Measurements from ENCODE around the gene JAG2.

The JAG2 gene

DNA sequence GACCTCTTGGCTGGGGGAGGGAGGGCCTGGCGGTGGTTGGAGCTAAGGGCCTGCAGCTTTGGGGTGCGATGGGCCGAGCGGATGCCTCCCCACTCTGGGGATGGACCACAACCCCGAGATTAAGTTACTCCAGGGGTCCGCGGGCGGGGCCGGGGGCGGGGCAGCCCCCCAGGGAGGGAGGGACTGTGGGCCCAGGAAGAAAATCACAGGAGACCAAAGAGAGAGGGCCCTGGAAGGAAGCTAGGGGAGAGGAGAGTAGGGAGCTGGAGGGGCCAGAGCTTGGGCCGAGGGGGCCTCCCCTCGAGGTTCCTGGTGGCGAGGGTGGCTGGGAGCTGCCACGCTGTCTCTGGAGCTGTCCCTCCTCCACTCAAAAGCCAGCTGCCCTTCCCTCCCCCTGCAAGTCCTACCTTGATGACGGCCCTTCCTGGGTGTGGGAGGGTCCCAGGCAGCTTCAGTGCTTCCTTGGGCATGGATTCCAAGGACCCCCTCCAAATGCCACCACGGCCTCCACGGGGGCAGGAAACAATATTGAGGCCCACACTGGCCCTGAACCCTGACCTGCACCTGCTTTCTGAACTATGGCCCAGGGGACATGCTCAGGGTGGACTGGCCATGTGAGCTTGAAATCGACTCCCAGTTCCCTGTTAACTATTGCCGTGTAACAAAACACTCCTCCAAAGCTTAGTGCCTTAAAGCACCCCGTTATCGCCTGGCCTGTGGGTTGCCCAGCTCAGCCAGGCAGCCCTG, 13.1 kb upstream of the JAG2 start:
- POLR2A ChIA-PET = no interaction called here
- CTCF ChIA-PET = interaction anchor here (0.7 to 2.7 kb wide), 5 partner anchors 11 to 119 kb away, joined by 3 to 12 read pairs (median 4); partner anchors contain the start of gene BRF1

DNA sequence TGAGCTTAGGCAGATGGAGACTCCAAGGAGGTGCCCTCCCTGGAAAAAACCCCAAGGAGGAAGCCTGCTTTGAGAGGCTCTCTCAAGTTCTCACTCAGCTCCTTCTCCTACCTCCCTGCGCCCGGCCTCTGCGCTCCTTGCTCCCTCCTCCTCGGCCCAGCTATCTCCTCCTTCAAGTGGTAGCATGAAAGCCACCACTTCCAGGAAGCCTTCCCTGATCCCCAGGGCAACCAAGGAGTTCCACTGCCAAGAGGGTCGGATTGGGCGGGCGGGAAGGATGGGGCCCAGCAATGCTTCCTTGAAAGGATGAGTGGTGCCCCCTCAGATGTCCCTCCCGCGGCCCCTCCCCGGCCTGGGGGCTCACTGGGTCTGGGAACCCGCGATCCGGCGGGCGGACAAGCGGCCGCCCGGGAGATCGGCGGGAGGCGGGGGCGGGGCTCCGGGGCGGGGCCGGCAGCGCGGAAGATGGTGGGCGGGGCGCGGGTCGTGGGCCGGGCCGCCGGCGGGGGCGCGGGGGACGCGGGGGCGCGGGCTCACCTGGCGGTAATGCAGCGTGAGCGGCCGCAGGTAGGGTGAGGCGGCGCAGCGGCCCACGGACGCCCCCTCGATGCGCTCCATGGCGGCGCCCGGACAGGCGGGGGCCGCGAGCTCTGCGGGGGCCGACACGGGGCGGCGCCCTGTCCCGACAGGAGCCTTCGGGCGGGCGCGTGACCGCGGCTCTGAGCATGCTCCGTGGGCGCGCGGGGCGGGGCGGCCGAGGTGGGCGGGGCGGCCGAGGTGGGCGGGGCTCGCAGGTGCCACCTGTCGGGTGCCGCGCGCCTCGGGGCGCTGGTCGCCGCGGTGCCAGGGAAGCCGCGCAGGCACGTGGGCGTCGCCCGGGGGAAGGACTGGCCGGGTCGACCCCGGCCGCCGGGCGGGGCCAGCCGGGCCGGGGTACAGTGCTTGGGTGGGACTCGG, 12.3 kb upstream of the JAG2 start, which contains the start of gene NUDT14:
Gene NUDT14 (minus strand): TSS at position 721 of the 957 bp plus-strand sequence. CDS start 103 bp downstream, at position 618.
- DNase-seq (ENCODE audit: low read depth, low spot score) = no peak
- ChIA-PET POLR2A (interaction anchor here (0.6 kb wide), 1 partner anchor 120 kb away, joined by 3 read pairs; the partner anchor contains the start of gene BRF1), CTCF (interaction anchor here (1.0 to 2.7 kb wide), 6 partner anchors 9 to 91 kb away, joined by 4 to 12 read pairs (median 6); no protein-coding TSS in a partner anchor)
- H3K4me3 ChIP-seq (ENCODE audit: low read depth, low read length) = peak within 1 kb of the TSS; percentile 54
- TF ChIP-seq, protein P1, sequence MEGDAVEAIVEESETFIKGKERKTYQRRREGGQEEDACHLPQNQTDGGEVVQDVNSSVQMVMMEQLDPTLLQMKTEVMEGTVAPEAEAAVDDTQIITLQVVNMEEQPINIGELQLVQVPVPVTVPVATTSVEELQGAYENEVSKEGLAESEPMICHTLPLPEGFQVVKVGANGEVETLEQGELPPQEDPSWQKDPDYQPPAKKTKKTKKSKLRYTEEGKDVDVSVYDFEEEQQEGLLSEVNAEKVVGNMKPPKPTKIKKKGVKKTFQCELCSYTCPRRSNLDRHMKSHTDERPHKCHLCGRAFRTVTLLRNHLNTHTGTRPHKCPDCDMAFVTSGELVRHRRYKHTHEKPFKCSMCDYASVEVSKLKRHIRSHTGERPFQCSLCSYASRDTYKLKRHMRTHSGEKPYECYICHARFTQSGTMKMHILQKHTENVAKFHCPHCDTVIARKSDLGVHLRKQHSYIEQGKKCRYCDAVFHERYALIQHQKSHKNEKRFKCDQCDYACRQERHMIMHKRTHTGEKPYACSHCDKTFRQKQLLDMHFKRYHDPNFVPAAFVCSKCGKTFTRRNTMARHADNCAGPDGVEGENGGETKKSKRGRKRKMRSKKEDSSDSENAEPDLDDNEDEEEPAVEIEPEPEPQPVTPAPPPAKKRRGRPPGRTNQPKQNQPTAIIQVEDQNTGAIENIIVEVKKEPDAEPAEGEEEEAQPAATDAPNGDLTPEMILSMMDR (IDR thresholded peaks at IDR 0.05; ENCODE audit: insufficient read depth, low read length, missing control alignments) = no peak

More for the DNA sequence above, 13.1 kb upstream of the JAG2 start:
- no peak overlapping the region for H3K4me3 ChIP-seq (ENCODE audit: low read depth, low read length)
- DNase-seq (ENCODE audit: low read depth, low spot score) = no peak
- TF ChIP-seq, protein P1 (IDR thresholded peaks at IDR 0.05; ENCODE audit: insufficient read depth, low read length, missing control alignments) = no peak

DNA sequence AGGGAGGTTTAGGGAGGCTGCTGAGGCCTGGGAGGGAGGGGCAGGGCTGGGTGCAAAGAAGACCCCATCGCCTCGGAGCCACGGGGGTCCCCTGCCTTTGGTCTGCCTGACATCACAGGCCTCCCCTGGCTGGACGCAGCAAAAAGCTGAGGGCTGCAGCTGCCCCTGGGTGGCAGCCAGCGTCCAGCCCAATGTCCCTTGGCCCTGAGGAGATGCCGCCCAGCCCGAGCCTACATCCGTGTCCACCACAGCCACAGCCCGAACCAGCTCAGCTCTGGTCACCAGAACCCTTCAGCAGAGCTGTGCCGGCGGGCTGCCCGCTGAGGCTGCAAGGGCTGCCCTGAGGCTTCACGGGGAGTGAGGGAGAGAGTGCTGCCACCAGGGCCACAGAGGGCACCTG, 10.6 kb upstream of the JAG2 start:
- H3K4me3 ChIP-seq (ENCODE audit: low read depth, low read length) = no peak overlapping the region
- no peak for DNase-seq (ENCODE audit: low read depth, low spot score)
- CTCF ChIA-PET = interaction anchor here (0.9 to 2.6 kb wide), 5 partner anchors 15 to 90 kb away, joined by 3 to 11 read pairs (median 4); no protein-coding TSS in a partner anchor
- TF ChIP-seq, protein P1 (IDR thresholded peaks at IDR 0.05; ENCODE audit: insufficient read depth, low read length, missing control alignments) = no peak
- POLR2A ChIA-PET = no interaction called here

DNA sequence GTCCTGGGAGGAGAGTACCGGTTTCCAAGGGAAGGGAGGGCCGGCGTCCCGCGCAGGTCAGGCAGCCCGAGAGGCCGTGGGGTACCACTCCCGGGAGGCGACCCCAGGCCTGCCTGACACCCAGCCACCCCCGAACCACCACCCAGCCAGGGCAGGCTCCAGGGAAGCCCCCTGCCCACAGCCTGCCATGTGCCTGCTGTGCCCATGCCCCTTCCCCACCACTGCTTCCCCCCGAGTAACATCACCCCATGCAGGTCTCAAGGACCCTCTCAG, 10.2 kb upstream of the JAG2 start:
- ChIA-PET CTCF (interaction anchor here (2.0 kb wide), 1 partner anchor 25 kb away, joined by 8 read pairs; no protein-coding TSS in a partner anchor), POLR2A (no interaction called here)

DNA sequence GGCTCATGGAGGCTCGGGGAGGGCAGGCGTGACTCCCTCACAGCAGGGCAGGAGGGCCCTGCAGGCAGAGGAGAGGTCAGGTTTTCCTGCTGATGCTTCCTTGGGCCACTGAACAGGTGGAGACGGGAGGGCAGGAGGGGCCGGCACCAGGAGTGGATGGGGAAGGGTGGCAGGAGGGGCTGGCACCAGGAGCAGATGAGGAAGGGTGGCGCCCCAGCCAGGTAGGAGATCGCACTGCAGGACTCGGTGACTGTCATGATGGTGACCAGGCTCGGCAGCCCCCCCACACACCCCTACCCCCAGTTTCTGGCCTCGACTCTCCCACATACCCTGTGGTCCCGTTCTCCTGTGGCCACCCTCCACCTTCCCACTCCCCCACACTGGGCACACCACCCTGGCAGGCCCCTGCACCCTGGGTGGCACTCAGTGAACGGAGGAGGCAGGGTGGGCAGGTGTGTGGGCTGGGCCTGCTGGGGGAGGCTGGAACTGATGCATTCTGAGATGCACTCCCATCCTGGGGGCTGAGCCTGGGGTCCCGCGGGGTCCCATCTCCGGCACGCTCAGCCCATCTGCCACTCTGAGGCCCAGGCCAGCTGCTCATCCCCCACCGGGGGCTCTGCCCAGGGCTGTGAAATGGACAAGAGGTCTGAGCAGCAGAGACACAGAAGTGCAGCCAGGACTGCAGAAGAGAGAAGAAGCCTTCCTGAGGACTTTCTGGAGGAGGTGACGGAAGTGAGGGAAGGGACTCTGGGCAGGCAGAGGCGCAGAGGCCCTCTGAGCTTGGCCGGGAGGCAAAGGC, 9.7 kb upstream of the JAG2 start:
- DNase-seq (ENCODE audit: low read depth, low spot score) = no peak
- TF ChIP-seq, protein P1 (IDR thresholded peaks at IDR 0.05; ENCODE audit: insufficient read depth, low read length, missing control alignments) = no peak
- no peak overlapping the region for H3K4me3 ChIP-seq (ENCODE audit: low read depth, low read length)
- ChIA-PET POLR2A (no interaction called here), CTCF (no interaction called here)

More for the DNA sequence above, 10.2 kb upstream of the JAG2 start:
- H3K4me3 ChIP-seq (ENCODE audit: low read depth, low read length) = no peak overlapping the region
- TF ChIP-seq, protein P1 (IDR thresholded peaks at IDR 0.05; ENCODE audit: insufficient read depth, low read length, missing control alignments) = no peak
- no peak for DNase-seq (ENCODE audit: low read depth, low spot score)
